Psoas muscle (tissue), 8 donors: Measurements from ENCODE around the gene SLC25A25. TPM values are rescaled to one million over a fixed set of nuclear protein-coding genes. Genes with fewer than 3 reads are reported as not detected.
A peak's percentile ranks its signal among the peaks of the same experiment; 100 is the strongest.

Experiments used
- ATAC-seq, 4 donors: fragments of 200-7000 bp; cut with Tn5 transposase; one replicate each; pipeline ENCODE4 v1.9.1; 2020; ENCODE audit warnings: moderate library complexity in 3 of 4, mild to moderate bottlenecking in 2 of 4
- DNase-seq, 2 donors: peaks; one replicate each; pipeline ENCODE4 v3.0.0-alpha.2; 2020
- H3K27ac ChIP-seq: fragments of 200-600 bp; one replicate; pipeline ENCODE4 v1.8.0; 2022
- H3K27me3 ChIP-seq, 3 donors: fragments of 200-600 bp in 1 of 3; one replicate each; pipeline versions ENCODE4 v1.6.1 to v1.8.0; 2013 to 2022; ENCODE audit warnings: low read length in 2 of 3, mild to moderate bottlenecking in 2 of 3, moderate library complexity in 1 of 3; ENCODE audit not compliant: insufficient read depth in 3 of 3
- H3K36me3 ChIP-seq, 2 donors: fragments of 200-600 bp in 1 of 2; one replicate each; pipeline versions ENCODE4 v1.6.1 to v1.8.0; 2013 to 2022; ENCODE audit warnings: low read depth in 1 of 2, mild to moderate bottlenecking in 1 of 2, moderate library complexity in 1 of 2; ENCODE audit not compliant: insufficient read depth in 1 of 2
- H3K4me1 ChIP-seq: fragments of 200-600 bp; one replicate; pipeline ENCODE4 v1.8.0; 2022
- H3K4me3 ChIP-seq: fragments of 200-600 bp; one replicate; pipeline ENCODE4 v1.8.0; 2022; ENCODE audit warnings: mild to moderate bottlenecking
- H3K9me3 ChIP-seq: fragments of 200-600 bp; one replicate; pipeline ENCODE4 v1.8.0; 2022
- CTCF ChIP-seq: fragments of 200-600 bp; IDR thresholded peaks from one replicate; pipeline ENCODE4 v1.8.0; 2022; ENCODE audit warnings: antibody characterized with exemption
- WGBS, 3 donors: extraction: QIAGEN DNeasy Blood & Tissue Kit; methylation state at CpG; one replicate each; pipeline versions ENCODE4 v1.1.6 to v1.1.7; 2013; 5-methylcytosine and 5-hydroxymethylcytosine counted together
- intact Hi-C, 2 donors: fragments of 100-400 bp; cut with DNase I; formaldehyde crosslinking; loops; one replicate each; pipeline versions ENCODE4 v1.11.0 to v1.14.2; 2022
- polyA plus RNA-seq, 3 donors: library from polyadenylated mRNA; stranded (reverse); fragments of 200-250 nt; gene quantifications; one replicate each; pipeline ENCODE4 v1.2.3, GENCODE V29; 2013
- total RNA-seq, 4 donors: library from RNA; stranded (reverse); fragmentation: NEBNext Ultra II Directional in 2 of 4; extraction: Animal tissue kit (Norgen Biotek cat#: 25700) in 2 of 4; gene quantifications; one replicate each; pipeline versions ENCODE4 v1.2.1 to v1.2.4, GENCODE V29; 2021 to 2023
- donor health status: healthy with polysubstance abuse.
- donor health status: DM: no; HTN: no; CAD: no; lungs with moderate emphysema.
- donor health status: Bipolar disorder and iron deficiency.
- donor health status: healthy.
- donor health status: DM: yes; HTN: yes; CAD: no.
- donor health status: DM: no; HTN: no; CAD: no.
- donor health status: DM: no; HTN: no; CAD: no.
- donor health status: DM: yes; HTN: yes; CAD: no.

SLC25A25 gene
- total and polyA plus RNA-seq, 7 donors: 3.6 to 50.3 (median 10.6) TPM

GRCh38 chr9:128148509-128149000 lies 80.5 kb downstream of the SLC25A25 start:
- intact Hi-C loops: no loop called here
- Histone ChIP-seq H3K27me3 (no peaks in the 10 kb centered on the region), H3K27ac (no peak overlapping the region), H3K4me3 (no peak overlapping the region), H3K9me3 (no peaks in the 10 kb centered on the region), H3K36me3 (no peaks in the 10 kb centered on the region), H3K4me1 (peaks cover 6% of the 10 kb centered on the region)
- TF ChIP-seq CTCF: no peak
- WGBS, 3 donors: 79 to 86% (median 81%) methylated on average over 5 of the region's 5 CpGs
- no peak for ATAC-seq
- peak in 1 of 2 donors; percentile 20 for DNase-seq

GRCh38 chr9:128149001-128149701 lies 81.1 kb downstream of the SLC25A25 start, which contains the start of gene LCN2:
Gene LCN2, plus strand, starts transcription at chr9:128149453. Its CDS starts 73 bp downstream, at chr9:128149526.
- H3K4me3 ChIP-seq: no peak within 1 kb of the TSS

GRCh38 chr9:128149951-128150593 lies 82.0 kb downstream of the SLC25A25 start:
- no peak for TF ChIP-seq CTCF
- H3K4me3 ChIP-seq: no peak overlapping the region
- H3K27ac ChIP-seq: no peak overlapping the region
- DNase-seq (peak in 1 of 2 donors; percentile 44), ATAC-seq (no peak)
- H3K4me1 ChIP-seq: peaks cover 6% of the 10 kb centered on the region
- H3K27me3 ChIP-seq: no peaks in the 10 kb centered on the region
- intact Hi-C loops: no loop called here
- H3K9me3 ChIP-seq: no peaks in the 10 kb centered on the region
- 68 to 78% (median 75%) methylated on average over 11 of the region's 11 CpGs for WGBS, 3 donors
- no peaks in the 10 kb centered on the region for H3K36me3 ChIP-seq

More at GRCh38 chr9:128149001-128149701, 81.1 kb downstream of the SLC25A25 start, which contains the start of gene LCN2:
- H3K36me3 ChIP-seq: no peaks in the 10 kb centered on the region
- intact Hi-C loops: no loop called here
- H3K27ac ChIP-seq: no peak within 1 kb of the TSS
- WGBS, 3 donors: 60 to 67% (median 64%) methylated on average over 9 of the region's 9 CpGs
- no peaks in the 10 kb centered on the region for H3K27me3 ChIP-seq
- DNase-seq (peak in 1 of 2 donors; percentile 38), ATAC-seq (peak; percentile 37 to 77 (median 54))
- TF ChIP-seq CTCF: no peak
- peaks cover 6% of the 10 kb centered on the region for H3K4me1 ChIP-seq
- no peaks in the 10 kb centered on the region for H3K9me3 ChIP-seq

GRCh38 chr9:128150594-128151308 lies 82.7 kb downstream of the SLC25A25 start:
- Histone ChIP-seq H3K4me3 (no peak overlapping the region), H3K36me3 (no peaks in the 10 kb centered on the region), H3K4me1 (peaks cover 6% of the 10 kb centered on the region), H3K27ac (no peak overlapping the region), H3K9me3 (no peaks in the 10 kb centered on the region), H3K27me3 (no peaks in the 10 kb centered on the region)
- no peak for ATAC-seq
- intact Hi-C loops: no loop called here
- DNase-seq: peak in 1 of 2 donors; percentile 52
- TF ChIP-seq CTCF: no peak
- WGBS, 3 donors: 67 to 77% (median 70%) methylated on average over 19 of the region's 19 CpGs
